Psoas muscle (tissue), 8 donors: Measurements from ENCODE around the gene PSAP. TPM values are rescaled to one million over a fixed set of nuclear protein-coding genes. Genes with fewer than 3 reads are reported as not detected.

Experiments
- ATAC-seq, 4 donors: fragments of 200-7000 bp; cut with Tn5 transposase; one replicate each; pipeline ENCODE4 v1.9.1; 2020; ENCODE audit warnings: moderate library complexity in 3 of 4, mild to moderate bottlenecking in 2 of 4
- DNase-seq, 2 donors: peaks; one replicate each; pipeline ENCODE4 v3.0.0-alpha.2; 2020
- H3K27ac ChIP-seq: fragments of 200-600 bp; one replicate; pipeline ENCODE4 v1.8.0; 2022
- H3K27me3 ChIP-seq, 3 donors: fragments of 200-600 bp in 1 of 3; one replicate each; pipeline versions ENCODE4 v1.6.1 to v1.8.0; 2013 to 2022; ENCODE audit warnings: low read length in 2 of 3, mild to moderate bottlenecking in 2 of 3, moderate library complexity in 1 of 3; ENCODE audit not compliant: insufficient read depth in 3 of 3
- H3K36me3 ChIP-seq, 2 donors: fragments of 200-600 bp in 1 of 2; one replicate each; pipeline versions ENCODE4 v1.6.1 to v1.8.0; 2013 to 2022; ENCODE audit warnings: low read depth in 1 of 2, mild to moderate bottlenecking in 1 of 2, moderate library complexity in 1 of 2; ENCODE audit not compliant: insufficient read depth in 1 of 2
- H3K4me1 ChIP-seq: fragments of 200-600 bp; one replicate; pipeline ENCODE4 v1.8.0; 2022
- H3K4me3 ChIP-seq: fragments of 200-600 bp; one replicate; pipeline ENCODE4 v1.8.0; 2022; ENCODE audit warnings: mild to moderate bottlenecking
- H3K9me3 ChIP-seq: fragments of 200-600 bp; one replicate; pipeline ENCODE4 v1.8.0; 2022
- CTCF ChIP-seq: fragments of 200-600 bp; IDR thresholded peaks from one replicate; pipeline ENCODE4 v1.8.0; 2022; ENCODE audit warnings: antibody characterized with exemption
- WGBS, 3 donors: extraction: QIAGEN DNeasy Blood & Tissue Kit; methylation state at CpG; one replicate each; pipeline versions ENCODE4 v1.1.6 to v1.1.7; 2013; 5-methylcytosine and 5-hydroxymethylcytosine counted together
- intact Hi-C, 2 donors: fragments of 100-400 bp; cut with DNase I; formaldehyde crosslinking; loops; one replicate each; pipeline versions ENCODE4 v1.11.0 to v1.14.2; 2022
- polyA plus RNA-seq, 3 donors: library from polyadenylated mRNA; stranded (reverse); fragments of 200-250 nt; gene quantifications; one replicate each; pipeline ENCODE4 v1.2.3, GENCODE V29; 2013
- total RNA-seq, 4 donors: library from RNA; stranded (reverse); fragmentation: NEBNext Ultra II Directional in 2 of 4; extraction: Animal tissue kit (Norgen Biotek cat#: 25700) in 2 of 4; gene quantifications; one replicate each; pipeline versions ENCODE4 v1.2.1 to v1.2.4, GENCODE V29; 2021 to 2023
- donor health status: healthy with polysubstance abuse.
- donor health status: DM: no; HTN: no; CAD: no; lungs with moderate emphysema.
- donor health status: Bipolar disorder and iron deficiency.
- donor health status: healthy.
- donor health status: DM: yes; HTN: yes; CAD: no.
- donor health status: DM: no; HTN: no; CAD: no.
- donor health status: DM: no; HTN: no; CAD: no.
- donor health status: DM: yes; HTN: yes; CAD: no.

The PSAP gene
- total and polyA plus RNA-seq, 7 donors, result 634 to 1,725 (median 1,049) TPM

GRCh38 chr10:71846816-71847215, 4.2 kb downstream of the PSAP start:
- WGBS, 3 donors, result 74 to 85% (median 74%) methylated on average over 3 of the region's 3 CpGs
- no peak for TF ChIP-seq CTCF
- H3K9me3 ChIP-seq, result no peaks in the 10 kb centered on the region
- peak overlapping the region; percentile 97 for H3K27ac ChIP-seq
- no peaks in the 10 kb centered on the region for H3K27me3 ChIP-seq
- H3K4me1 ChIP-seq, result peaks cover 64% of the 10 kb centered on the region
- ATAC-seq (no peak), DNase-seq (no peak)
- H3K36me3 ChIP-seq, result no peaks in the 10 kb centered on the region
- intact Hi-C loops, result no loop called here
- peak overlapping the region; percentile 82 for H3K4me3 ChIP-seq

- Histone ChIP-seq H3K36me3 (no peaks in the 10 kb centered on the region), H3K27me3 (no peaks in the 10 kb centered on the region), H3K9me3 (no peaks in the 10 kb centered on the region), H3K4me1 (peaks cover 75% of the 10 kb centered on the region), H3K4me3 (peak overlapping the region; percentile 82), H3K27ac (peak overlapping the region; percentile 97)
- intact Hi-C loops, result no loop called here
- peak; percentile 47 to 61 (median 58) for ATAC-seq
- no peak for DNase-seq
- WGBS, 3 donors, result 27 to 60% (median 35%) methylated on average over 11 of the region's 11 CpGs
- no peak for TF ChIP-seq CTCF
Measured at GRCh38 chr10:71845410-71846405, 5.3 kb downstream of the PSAP start.

- TF ChIP-seq CTCF, result no peak
- Histone ChIP-seq H3K36me3 (no peaks in the 10 kb centered on the region), H3K4me1 (peaks cover 86% of the 10 kb centered on the region), H3K9me3 (no peaks in the 10 kb centered on the region), H3K27ac (peak overlapping the region; percentile 97), H3K4me3 (peak overlapping the region; percentile 82), H3K27me3 (no peaks in the 10 kb centered on the region)
- DNase-seq (no peak), ATAC-seq (no peak)
- intact Hi-C loops, result no loop called here
- WGBS, 3 donors, result 84 to 93% (median 87%) methylated on average over 2 of the region's 2 CpGs
Measured at GRCh38 chr10:71844695-71845094, 6.4 kb downstream of the PSAP start.

GRCh38 chr10:71844084-71844483, 7.0 kb downstream of the PSAP start:
- no peak for ATAC-seq
- no peak for DNase-seq
- Histone ChIP-seq H3K9me3 (no peaks in the 10 kb centered on the region), H3K27me3 (no peaks in the 10 kb centered on the region), H3K4me1 (peaks cover 92% of the 10 kb centered on the region), H3K36me3 (no peaks in the 10 kb centered on the region), H3K27ac (peak overlapping the region; percentile 97), H3K4me3 (peak overlapping the region; percentile 82)
- intact Hi-C loops, result no loop called here
- 18 to 37% (median 21%) methylated on average over 2 of the region's 2 CpGs for WGBS, 3 donors
- TF ChIP-seq CTCF, result no peak
